ENCODE results near the gene OR10X1.

The OR10X1 gene, protein sequence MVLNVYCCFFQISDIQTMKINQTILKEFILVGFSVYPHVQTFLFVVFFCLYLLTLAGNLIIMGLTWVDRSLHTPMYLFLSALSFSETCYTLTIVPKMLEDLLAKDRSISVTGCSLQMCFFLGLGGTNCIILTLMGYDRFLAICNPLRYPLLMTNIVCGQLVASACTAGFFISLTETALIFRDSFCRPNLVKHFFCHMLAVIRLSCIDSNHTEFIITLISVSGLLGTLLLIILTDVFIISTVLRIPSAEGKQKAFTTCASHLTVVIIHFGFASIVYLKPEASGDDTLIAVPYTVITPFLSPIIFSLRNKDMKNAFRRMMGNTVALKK

DNA sequence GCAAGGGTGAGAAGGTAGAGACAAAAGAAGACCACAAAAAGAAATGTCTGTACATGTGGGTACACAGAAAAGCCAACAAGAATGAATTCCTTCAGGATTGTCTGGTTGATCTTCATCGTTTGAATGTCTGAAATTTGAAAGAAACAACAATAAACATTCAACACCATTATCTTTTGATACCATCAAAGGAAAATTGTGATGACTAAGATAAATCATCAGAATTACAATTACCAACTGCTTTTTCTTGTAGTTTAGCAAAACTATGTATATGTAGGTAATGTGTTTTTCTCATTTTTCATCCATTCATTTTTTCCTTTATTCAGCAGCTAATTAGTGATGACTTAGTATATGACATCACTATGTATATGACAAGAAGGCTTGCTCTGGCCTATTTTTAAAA is at the start of gene OR10X1:
Gene OR10X1, minus strand, starts transcription at position 167 of the 400 bp plus-strand sequence. Its CDS starts 0 bp downstream, at position 167.
- TF ChIP-seq, protein P1, sequence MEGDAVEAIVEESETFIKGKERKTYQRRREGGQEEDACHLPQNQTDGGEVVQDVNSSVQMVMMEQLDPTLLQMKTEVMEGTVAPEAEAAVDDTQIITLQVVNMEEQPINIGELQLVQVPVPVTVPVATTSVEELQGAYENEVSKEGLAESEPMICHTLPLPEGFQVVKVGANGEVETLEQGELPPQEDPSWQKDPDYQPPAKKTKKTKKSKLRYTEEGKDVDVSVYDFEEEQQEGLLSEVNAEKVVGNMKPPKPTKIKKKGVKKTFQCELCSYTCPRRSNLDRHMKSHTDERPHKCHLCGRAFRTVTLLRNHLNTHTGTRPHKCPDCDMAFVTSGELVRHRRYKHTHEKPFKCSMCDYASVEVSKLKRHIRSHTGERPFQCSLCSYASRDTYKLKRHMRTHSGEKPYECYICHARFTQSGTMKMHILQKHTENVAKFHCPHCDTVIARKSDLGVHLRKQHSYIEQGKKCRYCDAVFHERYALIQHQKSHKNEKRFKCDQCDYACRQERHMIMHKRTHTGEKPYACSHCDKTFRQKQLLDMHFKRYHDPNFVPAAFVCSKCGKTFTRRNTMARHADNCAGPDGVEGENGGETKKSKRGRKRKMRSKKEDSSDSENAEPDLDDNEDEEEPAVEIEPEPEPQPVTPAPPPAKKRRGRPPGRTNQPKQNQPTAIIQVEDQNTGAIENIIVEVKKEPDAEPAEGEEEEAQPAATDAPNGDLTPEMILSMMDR (IDR thresholded peaks at IDR 0.05; ENCODE audit: low read depth, low read length), result no peak

DNA sequence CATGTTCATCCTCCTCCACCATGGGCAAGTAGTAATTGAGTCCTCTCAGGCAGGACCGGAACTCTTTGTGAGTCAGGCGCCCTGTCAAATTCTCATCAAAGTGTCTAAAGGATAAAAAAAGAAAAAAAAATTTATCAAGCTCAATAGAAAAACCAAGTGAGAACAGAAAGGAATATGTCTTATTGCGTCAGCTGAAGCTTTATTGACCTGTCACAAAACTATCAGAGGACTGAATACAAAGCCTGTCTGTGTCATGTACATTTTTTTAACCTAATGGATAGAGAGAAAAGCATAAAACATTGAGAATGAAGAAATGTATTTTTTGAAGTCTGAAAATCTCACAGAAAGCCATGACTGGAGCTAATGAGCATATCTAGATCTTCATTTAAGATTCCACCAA is 34.1 kb upstream of the OR10X1 start:
- DNase-seq (ENCODE audit: extremely low read depth, low read depth), result no peak

More for the DNA sequence above, at the start of gene OR10X1:
- no peak for DNase-seq (ENCODE audit: extremely low read depth, low read depth)

DNA sequence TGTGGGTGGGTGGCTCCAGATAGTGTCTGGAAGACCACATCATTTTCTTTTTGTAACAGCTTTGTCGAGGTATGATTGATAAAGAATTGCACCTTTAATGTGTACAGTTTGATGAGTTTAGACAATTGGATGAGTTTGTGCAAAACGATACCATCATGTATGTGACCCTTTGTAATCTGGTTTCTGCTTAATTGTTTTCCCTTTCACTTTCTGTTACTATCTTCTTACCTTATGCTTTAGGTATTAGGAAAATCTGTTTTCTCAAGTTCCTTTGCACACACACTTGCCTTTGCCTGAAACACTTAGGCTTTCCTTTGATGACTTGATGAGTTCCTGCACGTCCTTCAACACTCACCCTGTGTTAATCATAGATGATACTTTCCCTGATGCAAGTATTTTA is 32.2 kb upstream of the OR10X1 start:
- DNase-seq (ENCODE audit: extremely low read depth, low read depth), result no peak
- TF ChIP-seq, protein P1 (IDR thresholded peaks at IDR 0.05; ENCODE audit: low read depth, low read length), result no peak

More for the DNA sequence above, 34.1 kb upstream of the OR10X1 start:
- TF ChIP-seq, protein P1 (IDR thresholded peaks at IDR 0.05; ENCODE audit: low read depth, low read length), result no peak

DNA sequence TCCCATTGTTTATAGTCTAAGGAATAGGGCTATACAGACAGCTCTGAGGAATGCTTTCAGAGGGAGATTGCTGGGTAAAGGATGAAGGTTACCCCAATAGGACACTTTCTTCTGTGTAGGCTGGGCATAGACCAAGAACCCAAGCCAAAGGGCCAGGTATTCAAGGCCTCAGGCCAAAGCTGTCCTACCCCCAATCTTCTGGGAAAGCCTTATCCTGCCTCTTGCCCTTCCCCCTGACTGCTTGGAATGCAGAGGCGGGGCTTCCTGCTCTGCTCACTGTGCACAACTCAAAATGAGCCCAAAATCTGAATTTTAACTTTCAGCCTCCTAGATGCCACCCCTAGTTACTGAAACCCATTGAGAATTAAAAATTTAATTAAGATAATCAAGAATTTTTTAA is 27.6 kb upstream of the OR10X1 start:
- no peak for DNase-seq (ENCODE audit: extremely low read depth, low read depth)
- TF ChIP-seq, protein P1 (IDR thresholded peaks at IDR 0.05; ENCODE audit: low read depth, low read length), result no peak

DNA sequence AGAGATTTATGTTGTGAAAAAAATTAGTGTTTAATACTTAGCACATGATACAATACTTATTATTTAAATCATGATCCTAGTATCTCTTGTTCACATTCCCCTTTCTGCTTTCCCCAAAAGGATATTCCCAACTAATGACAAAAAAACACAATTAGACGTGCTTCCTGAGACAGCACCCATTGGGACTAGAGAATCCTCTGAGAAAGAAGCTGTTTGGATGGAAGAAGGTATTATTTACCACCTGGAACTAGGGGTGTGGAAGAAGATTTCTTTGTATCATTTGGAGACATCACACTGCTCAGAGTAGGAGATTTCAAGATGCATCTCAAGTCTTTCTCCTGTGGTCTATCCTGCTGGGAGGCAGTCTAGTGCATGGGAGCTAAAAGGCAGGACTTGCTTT is 25.3 kb upstream of the OR10X1 start, which contains the start of gene OR10Z1:
Gene OR10Z1, plus strand, starts transcription at position 301 of the 400 bp plus-strand sequence. CDS start 1,171 bp downstream, outside the sequence.
- no peak for DNase-seq (ENCODE audit: extremely low read depth, low read depth)
- TF ChIP-seq, protein P1 (IDR thresholded peaks at IDR 0.05; ENCODE audit: low read depth, low read length), result no peak

DNA sequence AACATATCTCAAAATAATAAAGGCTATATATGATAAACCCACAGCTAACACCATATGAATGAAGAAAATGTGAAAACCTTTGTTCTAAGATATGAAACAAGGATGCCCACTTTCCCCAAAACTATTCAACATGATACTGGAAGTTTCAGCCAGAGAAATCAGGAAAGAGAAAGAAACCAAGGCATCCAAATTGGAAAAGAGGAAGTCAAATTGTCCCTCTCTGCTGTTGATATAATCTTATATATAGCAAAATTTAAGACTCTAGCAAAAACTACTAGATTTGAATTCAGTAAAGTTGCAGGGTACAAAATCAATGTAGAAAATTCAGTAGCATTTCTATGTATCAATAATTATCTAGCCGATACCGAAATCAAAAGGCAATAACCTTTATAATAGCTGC is 21.0 kb upstream of the OR10X1 start:
- TF ChIP-seq, protein P1 (IDR thresholded peaks at IDR 0.05; ENCODE audit: low read depth, low read length), result no peak
- no peak for DNase-seq (ENCODE audit: extremely low read depth, low read depth)

DNA sequence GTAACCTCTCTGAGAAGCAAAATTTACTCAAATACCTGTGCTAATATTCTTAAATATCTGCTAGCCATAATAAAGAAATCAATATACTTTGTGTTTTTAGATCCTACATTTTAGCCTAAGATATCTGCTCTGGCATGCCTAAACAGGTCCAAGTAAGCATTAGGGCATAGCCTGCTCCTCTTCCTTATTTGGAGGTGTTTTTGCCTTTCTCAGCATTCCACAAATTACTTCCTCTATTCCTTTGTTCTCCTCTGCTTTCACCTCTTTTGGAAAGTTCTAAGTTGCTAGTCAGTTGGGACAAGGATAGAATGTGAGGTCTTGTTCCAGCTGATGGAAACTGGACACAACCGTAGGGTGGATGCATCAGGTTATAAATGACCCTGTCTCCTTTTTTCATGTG is 7.2 kb upstream of the OR10X1 start:
- DNase-seq (ENCODE audit: extremely low read depth, low read depth), result no peak
- TF ChIP-seq, protein P1 (IDR thresholded peaks at IDR 0.05; ENCODE audit: low read depth, low read length), result no peak

All from AG09319 (cell line).